ENCODE results near the gene CCDC85C.

CCDC85C gene

DNA sequence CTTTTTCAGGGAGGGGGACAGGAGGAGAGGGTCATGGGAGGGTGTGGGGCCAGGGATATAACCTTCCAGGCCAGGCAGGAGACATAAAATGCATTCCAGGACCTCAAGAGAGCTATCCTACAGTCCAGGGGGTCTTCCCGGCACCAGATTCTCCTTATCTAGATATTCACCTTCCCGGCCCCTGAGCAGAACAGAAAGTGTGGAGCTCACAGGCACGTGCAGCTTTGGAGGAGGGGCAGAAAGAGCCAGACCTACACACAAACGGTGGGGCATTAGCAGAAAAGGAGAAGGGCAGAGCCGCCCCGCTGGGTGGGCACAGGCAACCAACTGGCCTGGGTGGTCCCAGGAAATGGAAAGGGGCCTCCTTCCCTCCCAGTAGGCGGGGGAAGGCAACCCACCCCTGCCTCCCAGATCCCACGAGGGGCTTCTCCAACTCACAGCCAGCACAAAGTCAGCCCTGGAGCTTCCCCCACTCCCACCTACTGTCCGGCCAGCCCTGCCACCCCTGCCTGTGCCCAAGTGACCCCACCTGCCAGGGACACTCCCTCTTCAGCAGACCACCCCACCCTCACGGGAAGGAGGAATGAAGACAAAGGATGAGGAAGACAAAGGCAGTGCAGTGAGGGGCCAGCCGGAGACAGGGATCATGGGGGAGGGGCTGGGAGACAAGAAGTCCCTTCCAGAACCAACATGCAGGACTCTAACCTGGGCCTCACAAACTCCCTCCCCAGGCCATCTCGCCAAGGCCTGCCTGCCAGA is 33.3 kb downstream of the CCDC85C start:
- H3K9me3 Mint-ChIP-seq = no peaks in the 10 kb centered on the region
- H3K27ac Mint-ChIP-seq = no peak overlapping the region
- no peak overlapping the region for H3K4me3 Mint-ChIP-seq
- no peaks in the 10 kb centered on the region for H3K27me3 Mint-ChIP-seq (ENCODE audit: low read depth)
- no peak for DNase-seq (ENCODE audit: low spot score)
- no peaks in the 10 kb centered on the region for H3K4me1 Mint-ChIP-seq (ENCODE audit: low read depth)
- H3K36me3 Mint-ChIP-seq (ENCODE audit: low read depth) = no peaks in the 10 kb centered on the region

DNA sequence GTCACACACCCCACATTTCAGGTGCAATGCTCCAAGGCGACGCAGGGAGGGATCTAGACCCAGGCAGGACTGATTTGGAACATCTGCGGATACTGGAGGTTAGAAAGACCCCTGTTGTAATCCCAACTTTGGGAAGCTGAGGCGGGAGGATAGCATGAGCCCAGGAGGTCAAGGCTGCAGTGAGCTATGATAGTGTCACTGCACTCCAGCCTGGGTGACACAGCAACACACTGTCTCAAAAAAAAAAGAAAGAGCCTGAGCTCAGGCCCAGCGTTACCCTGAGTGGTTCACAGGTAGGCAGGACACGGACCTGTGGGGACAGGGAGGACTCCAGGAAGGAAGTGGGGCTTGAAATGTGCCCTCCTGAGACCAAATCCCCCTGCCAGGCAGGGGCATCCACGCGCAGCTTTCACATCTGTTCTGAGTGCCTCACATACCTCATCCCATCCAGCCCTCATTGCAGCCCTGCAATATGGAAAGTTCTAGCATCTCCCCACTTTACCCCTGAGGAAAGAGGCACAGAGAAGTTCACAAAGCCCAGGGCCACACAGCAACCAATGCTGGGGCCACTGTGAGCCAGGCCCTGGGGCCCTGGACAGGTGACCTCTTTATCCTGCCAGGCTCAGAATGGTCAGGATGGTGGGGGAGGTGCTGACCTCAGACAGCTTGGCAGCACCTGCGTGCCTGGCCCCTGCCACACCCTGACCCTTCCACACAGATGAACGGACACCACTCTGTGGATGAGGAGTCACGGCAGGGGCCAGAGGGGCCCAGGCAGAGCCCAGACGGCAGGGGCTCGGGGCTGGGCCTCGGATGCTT is 34.1 kb downstream of the CCDC85C start:
- no peak overlapping the region for H3K27ac Mint-ChIP-seq
- H3K27me3 Mint-ChIP-seq (ENCODE audit: low read depth) = no peaks in the 10 kb centered on the region
- no peak for DNase-seq (ENCODE audit: low spot score)
- no peaks in the 10 kb centered on the region for H3K36me3 Mint-ChIP-seq (ENCODE audit: low read depth)
- no peaks in the 10 kb centered on the region for H3K9me3 Mint-ChIP-seq
- H3K4me1 Mint-ChIP-seq (ENCODE audit: low read depth) = no peaks in the 10 kb centered on the region
- no peak overlapping the region for H3K4me3 Mint-ChIP-seq

DNA sequence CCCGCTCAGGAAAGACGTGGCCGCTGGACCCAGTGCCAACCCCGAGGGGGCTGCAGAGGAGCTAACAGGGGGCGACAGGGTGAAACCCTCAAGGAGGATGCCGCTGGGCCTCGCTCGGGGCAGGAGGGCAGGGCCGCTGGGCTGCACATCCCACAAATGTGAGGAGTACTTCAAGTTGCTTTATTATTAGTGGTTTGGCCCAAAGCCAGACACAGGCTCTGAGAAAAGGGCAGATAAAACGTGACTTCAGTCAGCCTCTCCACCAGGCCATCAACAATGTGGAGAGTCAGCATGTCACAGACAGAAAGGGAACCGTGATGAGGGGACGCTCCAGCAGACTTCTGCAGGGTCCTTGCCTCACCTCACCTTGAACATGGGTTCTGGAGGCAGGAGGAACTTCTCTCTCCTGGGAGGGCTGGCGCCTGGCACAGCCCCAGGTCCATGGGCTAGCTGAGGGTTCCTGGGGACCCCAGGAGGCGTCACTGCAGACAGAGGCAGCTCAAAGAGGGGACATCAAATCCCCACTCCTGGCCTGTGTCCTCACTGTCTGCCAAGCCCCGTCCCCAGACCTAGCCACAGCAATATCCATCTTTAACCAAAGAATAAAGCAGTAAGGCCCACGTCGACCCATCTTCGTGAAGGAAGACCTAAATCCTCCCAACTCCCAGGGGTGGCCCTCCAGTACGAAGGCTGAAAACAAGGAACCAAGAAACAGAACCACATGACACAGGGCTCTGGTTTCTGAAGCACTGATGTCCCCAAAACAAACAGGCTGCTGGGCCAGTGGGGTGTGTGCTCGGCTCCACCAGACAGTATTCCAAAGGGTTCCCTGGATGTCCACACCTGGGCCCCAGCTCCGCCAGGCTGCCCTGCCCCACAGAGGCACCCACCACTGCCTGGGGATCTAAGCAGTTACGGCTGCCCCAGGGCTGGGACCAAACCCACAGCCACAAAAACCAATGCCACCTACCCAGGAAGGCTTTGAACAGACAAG is 35.1 kb downstream of the CCDC85C start:
- no peak for DNase-seq (ENCODE audit: low spot score)

DNA sequence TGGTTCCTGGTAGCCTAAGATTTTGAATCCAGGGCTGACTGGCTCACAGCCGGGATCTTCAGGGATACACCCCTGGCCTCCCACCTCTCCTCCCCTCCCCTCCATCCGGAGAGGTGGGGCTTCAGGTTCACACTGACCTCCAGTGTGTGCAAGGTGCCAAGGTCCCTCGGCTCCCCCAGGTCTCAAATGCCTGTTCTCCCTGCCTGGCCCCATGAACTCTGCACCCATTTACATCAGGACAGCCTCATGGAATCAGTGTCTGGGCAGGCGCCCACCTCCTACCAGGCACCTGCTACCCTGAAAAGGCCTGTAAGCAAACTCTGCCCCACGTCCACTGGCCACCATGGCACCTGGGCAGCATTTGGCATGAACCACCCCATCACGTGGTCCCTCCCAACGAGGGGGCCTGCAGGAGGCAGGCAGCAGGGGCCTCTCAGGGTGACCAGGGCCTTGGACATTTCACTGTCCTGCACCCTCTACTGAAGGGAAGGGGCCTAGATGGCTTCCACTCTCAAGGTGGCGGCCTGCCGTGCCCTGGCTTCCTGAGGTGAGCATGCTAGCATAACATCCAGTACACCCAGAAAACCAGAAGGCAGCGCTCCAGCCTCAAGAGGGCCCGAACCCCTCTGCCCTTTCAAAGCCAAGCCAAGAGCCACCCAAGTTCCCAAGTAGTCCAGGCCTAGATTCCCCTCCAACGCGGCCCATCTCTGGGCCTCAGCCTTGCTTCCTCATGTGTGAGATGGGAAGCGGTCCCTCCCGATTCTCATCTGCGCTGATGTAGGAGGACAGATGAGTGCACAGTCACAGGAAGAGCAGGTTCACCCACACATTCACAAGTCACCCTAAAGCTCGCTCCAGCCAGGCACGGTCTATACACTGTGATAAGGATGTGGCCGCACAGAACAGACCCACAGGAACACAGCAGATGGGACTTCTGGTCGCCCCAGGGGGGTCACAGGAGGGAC is 37.3 kb downstream of the CCDC85C start:
- H3K9me3 Mint-ChIP-seq = no peaks in the 10 kb centered on the region
- DNase-seq (ENCODE audit: low spot score) = no peak
- no peaks in the 10 kb centered on the region for H3K4me1 Mint-ChIP-seq (ENCODE audit: low read depth)
- H3K36me3 Mint-ChIP-seq (ENCODE audit: low read depth) = no peaks in the 10 kb centered on the region
- no peak overlapping the region for H3K27ac Mint-ChIP-seq
- no peak overlapping the region for H3K4me3 Mint-ChIP-seq
- H3K27me3 Mint-ChIP-seq (ENCODE audit: low read depth) = no peaks in the 10 kb centered on the region

More for the DNA sequence above, 35.1 kb downstream of the CCDC85C start:
- no peak overlapping the region for H3K4me3 Mint-ChIP-seq
- no peaks in the 10 kb centered on the region for H3K4me1 Mint-ChIP-seq (ENCODE audit: low read depth)
- no peaks in the 10 kb centered on the region for H3K27me3 Mint-ChIP-seq (ENCODE audit: low read depth)
- no peaks in the 10 kb centered on the region for H3K9me3 Mint-ChIP-seq
- H3K36me3 Mint-ChIP-seq (ENCODE audit: low read depth) = no peaks in the 10 kb centered on the region
- H3K27ac Mint-ChIP-seq = no peak overlapping the region

DNA sequence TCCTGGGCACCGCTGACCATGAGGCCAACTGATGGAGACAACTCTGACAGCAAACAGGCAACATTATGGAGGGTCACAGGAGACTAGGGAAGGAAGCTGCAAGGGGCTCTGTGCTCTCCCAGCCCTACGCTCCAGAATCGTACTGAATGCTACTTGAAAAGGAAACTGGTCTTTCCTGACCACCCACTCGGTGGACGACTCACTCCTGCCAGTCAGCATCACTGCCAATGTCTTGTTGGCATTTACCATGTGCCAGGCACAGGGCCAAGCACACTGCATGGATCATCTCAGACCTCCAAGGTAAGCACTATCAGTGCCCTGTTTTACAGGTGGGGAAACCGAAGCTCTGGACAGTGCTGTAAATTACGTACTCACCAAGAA is 38.0 kb downstream of the CCDC85C start:
- H3K27me3 Mint-ChIP-seq (ENCODE audit: low read depth) = no peaks in the 10 kb centered on the region
- no peak overlapping the region for H3K4me3 Mint-ChIP-seq
- no peaks in the 10 kb centered on the region for H3K36me3 Mint-ChIP-seq (ENCODE audit: low read depth)

DNA sequence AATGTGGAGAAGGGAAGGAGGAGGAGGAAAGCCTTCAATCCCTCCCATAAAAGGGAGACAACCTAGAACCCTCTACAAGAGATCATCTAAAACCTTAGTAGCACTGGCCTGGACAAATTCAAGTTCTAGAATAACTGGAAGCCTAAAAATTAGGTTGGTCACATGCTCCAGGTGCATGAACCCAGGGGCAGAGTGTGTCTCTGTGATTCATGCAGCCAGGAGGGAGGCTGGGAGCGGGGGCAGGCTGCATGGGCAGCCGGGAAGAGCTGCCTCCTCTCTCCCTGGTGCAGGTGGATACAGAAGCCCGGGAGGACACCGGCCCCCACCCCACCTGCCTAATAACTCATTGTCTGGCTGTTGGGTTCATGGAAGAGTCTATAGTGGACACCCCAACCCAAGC is 38.6 kb downstream of the CCDC85C start:
- no peak overlapping the region for H3K4me3 Mint-ChIP-seq
- DNase-seq (ENCODE audit: low spot score) = no peak
- H3K27me3 Mint-ChIP-seq (ENCODE audit: low read depth) = no peaks in the 10 kb centered on the region
- no peaks in the 10 kb centered on the region for H3K9me3 Mint-ChIP-seq
- H3K36me3 Mint-ChIP-seq (ENCODE audit: low read depth) = no peaks in the 10 kb centered on the region
- no peaks in the 10 kb centered on the region for H3K4me1 Mint-ChIP-seq (ENCODE audit: low read depth)
- no peak overlapping the region for H3K27ac Mint-ChIP-seq

More for the DNA sequence above, 38.0 kb downstream of the CCDC85C start:
- Mint-ChIP-seq H3K27ac (no peak overlapping the region), H3K4me1 (ENCODE audit: low read depth) (no peaks in the 10 kb centered on the region), H3K9me3 (no peaks in the 10 kb centered on the region)
- DNase-seq (ENCODE audit: low spot score) = no peak

DNA sequence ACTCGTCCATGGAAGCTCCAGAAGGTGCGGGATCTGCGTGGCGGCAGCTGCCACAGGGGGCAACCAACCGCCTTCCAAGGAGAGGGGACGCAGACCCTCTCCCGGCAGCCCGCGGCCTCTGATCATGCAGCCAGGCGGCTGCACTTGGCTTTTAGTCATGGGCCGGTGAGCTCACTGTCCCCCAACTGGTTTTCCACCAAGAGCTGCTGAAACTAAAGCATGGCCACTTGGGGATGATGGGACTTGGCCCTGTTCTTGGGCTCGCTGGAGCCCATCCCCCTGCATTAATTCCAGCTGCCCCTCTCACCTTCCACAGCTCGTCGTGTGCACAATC is 39.1 kb downstream of the CCDC85C start:
- H3K4me1 Mint-ChIP-seq (ENCODE audit: low read depth) = no peaks in the 10 kb centered on the region
- H3K4me3 Mint-ChIP-seq = no peak overlapping the region
- no peaks in the 10 kb centered on the region for H3K9me3 Mint-ChIP-seq
- H3K36me3 Mint-ChIP-seq (ENCODE audit: low read depth) = no peaks in the 10 kb centered on the region
- no peaks in the 10 kb centered on the region for H3K27me3 Mint-ChIP-seq (ENCODE audit: low read depth)
- DNase-seq (ENCODE audit: low spot score) = no peak
- no peak overlapping the region for H3K27ac Mint-ChIP-seq

DNA sequence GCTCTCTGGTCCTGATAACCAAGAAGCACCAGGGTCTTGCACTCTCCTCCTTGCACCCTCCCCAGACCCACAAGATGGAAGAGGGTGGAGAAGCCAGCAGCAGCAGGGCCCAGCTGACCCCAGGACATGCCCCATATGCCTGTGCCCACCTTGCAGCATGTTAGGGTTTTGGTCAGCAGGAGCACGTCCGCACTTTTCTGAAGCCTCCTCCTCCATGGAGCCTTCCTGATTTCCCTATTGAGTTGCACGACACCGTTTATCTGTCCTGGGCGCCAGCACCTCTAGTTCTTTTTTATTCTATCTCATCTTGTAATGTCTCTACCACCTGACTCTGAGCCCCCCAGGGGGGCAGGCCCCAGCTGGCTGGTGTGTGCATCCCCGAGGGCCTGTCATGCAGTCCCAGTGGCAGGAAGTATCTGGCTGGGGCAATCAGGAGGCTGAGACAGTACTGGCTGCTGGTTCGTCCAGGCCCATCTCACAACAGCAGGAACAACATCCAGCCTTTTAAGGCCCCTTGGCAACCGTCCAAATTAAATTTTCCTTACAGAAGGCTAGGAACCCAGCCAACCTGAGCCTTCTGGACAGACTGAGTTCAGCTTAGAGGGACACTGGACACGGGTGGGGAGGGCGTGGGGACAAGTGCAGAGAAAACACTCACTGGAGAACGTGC is 39.6 kb downstream of the CCDC85C start:
- Mint-ChIP-seq H3K27ac (no peak overlapping the region), H3K4me3 (no peak overlapping the region), H3K9me3 (no peaks in the 10 kb centered on the region), H3K4me1 (ENCODE audit: low read depth) (no peaks in the 10 kb centered on the region), H3K36me3 (ENCODE audit: low read depth) (no peaks in the 10 kb centered on the region), H3K27me3 (ENCODE audit: low read depth) (no peaks in the 10 kb centered on the region)
- no peak for DNase-seq (ENCODE audit: low spot score)

DNA sequence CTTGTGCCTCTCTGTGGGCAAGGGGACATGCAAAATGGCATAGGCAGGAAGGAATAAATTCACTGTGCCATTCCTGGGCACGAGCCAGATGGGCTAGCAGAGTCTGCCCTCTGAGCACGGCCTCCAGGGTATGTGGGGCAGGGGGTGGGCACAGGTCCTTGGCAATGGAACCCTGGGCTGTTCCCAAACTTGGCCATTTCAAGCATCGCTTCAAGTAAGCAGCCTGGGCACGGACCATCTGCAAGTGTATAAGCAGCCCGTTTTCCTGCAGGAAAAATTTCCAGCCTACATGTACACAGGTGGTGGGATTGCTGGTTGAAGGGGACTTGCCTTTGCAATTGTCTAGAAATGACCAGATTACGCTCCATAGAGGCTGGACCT is 40.3 kb downstream of the CCDC85C start:
- Mint-ChIP-seq H3K27ac (no peak overlapping the region), H3K9me3 (no peaks in the 10 kb centered on the region), H3K4me1 (ENCODE audit: low read depth) (no peaks in the 10 kb centered on the region), H3K4me3 (no peak overlapping the region), H3K36me3 (ENCODE audit: low read depth) (no peaks in the 10 kb centered on the region), H3K27me3 (ENCODE audit: low read depth) (no peaks in the 10 kb centered on the region)
- no peak for DNase-seq (ENCODE audit: low spot score)

DNA sequence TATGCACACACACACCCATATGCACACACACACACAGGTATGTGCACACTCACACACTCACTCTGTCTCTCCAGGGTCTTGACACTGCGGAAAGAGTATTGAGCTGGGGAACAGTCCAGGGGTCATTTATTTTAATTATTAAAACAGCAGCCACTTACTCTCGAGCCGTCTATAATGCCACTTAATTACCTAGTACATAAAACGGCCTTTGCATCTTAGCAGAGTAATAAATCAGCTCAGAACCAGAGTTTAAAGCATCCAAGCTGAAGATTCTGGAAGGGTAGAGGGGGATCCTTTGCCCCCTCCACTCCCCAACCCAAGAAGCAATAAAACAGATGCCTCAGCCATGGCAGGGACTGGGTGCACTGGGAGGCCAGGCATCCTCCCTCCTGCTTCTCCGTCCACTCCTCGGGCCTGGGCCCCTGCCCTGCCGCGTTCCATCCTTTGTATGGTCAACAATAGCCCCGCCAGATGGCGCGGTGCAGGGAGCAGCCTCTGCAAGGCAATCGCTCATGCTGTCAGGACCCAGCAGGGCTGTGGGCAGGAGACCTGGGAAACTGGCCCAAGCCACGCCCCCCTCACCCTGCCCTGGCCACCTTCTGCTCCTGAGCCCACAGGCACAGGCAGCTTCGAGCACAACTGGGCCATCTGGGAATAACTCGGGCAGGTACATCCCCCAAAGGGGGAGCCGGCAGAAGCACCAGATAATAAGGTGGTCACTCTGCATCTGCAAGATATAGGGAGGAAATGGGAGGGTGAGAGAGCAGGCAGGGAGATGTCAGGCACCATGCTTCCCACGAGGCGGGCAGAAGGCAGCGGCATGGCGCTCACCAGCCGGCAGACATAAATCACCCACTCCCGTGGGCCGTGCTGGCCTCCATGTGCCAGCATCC is 40.9 kb downstream of the CCDC85C start:
- no peaks in the 10 kb centered on the region for H3K36me3 Mint-ChIP-seq (ENCODE audit: low read depth)
- no peaks in the 10 kb centered on the region for H3K9me3 Mint-ChIP-seq
- no peak overlapping the region for H3K27ac Mint-ChIP-seq
- H3K27me3 Mint-ChIP-seq (ENCODE audit: low read depth) = no peaks in the 10 kb centered on the region
- no peak overlapping the region for H3K4me3 Mint-ChIP-seq
- DNase-seq (ENCODE audit: low spot score) = no peak
- H3K4me1 Mint-ChIP-seq (ENCODE audit: low read depth) = no peaks in the 10 kb centered on the region

DNA sequence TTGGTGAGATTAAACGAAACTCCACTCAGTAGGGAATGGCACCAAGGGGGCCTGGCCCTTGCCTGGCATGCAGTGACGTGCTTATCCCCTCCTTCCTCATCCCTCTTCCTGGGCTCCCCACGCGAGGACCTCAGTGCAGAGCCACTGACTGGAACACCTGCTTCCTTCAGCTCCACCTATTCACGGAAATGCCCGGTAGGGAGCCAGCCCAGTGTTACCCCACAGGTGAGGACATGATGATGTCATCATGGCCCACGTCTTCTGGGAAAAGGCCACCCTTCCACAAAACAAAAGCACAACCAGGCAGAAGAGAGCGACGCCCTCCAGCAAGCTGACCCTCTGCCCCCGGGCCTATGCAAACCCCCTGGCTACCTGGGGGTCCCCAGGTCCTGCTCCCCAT is 42.1 kb downstream of the CCDC85C start:
- Mint-ChIP-seq H3K27ac (no peak overlapping the region), H3K36me3 (ENCODE audit: low read depth) (no peaks in the 10 kb centered on the region), H3K4me3 (no peak overlapping the region), H3K9me3 (no peaks in the 10 kb centered on the region), H3K27me3 (ENCODE audit: low read depth) (no peaks in the 10 kb centered on the region), H3K4me1 (ENCODE audit: low read depth) (no peaks in the 10 kb centered on the region)
- DNase-seq (ENCODE audit: low spot score) = no peak

Measured in T-helper 2 cell treated with Interferon-gamma antibody and Interleukin-4, amounts not matched to agents 5 μg/mL and 100 μg/mL, for 36 hours (primary cell).